Subcutaneous adipose tissue (tissue), 4 donors: ENCODE measurements around the gene CRYBB2. TPM values are rescaled to one million over a fixed set of nuclear protein-coding genes. Genes with fewer than 3 reads are reported as not detected.

Experiments
- CTCF ChIP-seq: fragments of 450-650 bp; IDR thresholded peaks from one replicate; pipeline ENCODE4 v1.5.1; 2016; ENCODE audit warnings: low read depth, mild to moderate bottlenecking, control low read depth, antibody characterized with exemption, moderate library complexity
- small RNA-seq: library from RNA; depleted of rRNA; stranded (forward); fragments of <200 nt; gene quantifications from one replicate; pipeline ENCODE3, GENCODE V24; 2016
- total RNA-seq, 4 donors: library from RNA; depleted of rRNA; stranded (reverse); fragments of >200 nt; gene quantifications; one replicate each; pipeline ENCODE4 v1.1.0, GENCODE V29; 2016

The CRYBB2 gene
- total RNA-seq, 4 donors from 2014 or later, result not detected

- TF ChIP-seq CTCF, result no peak
These were observed 9.4 kb downstream of the CRYBB2 start for GRCh38 chr22:25228822-25229221.

- TF ChIP-seq CTCF, result no peak
These were observed 12.9 kb downstream of the CRYBB2 start for GRCh38 chr22:25232301-25232700.

- TF ChIP-seq CTCF, result no peak
These were observed 16.3 kb downstream of the CRYBB2 start for GRCh38 chr22:25235547-25236290.

GRCh38 chr22:25236417-25236816, 17.0 kb downstream of the CRYBB2 start:
- TF ChIP-seq CTCF, result no peak

GRCh38 chr22:25237503-25237902, 18.1 kb downstream of the CRYBB2 start:
- no peak for TF ChIP-seq CTCF

Small RNA genes lying within 50 kb of the gene (small RNA-seq; reads per million reads assigned to genes)
- not detected for gene Z99916.2

Other genes starting within 250 kb of the CRYBB2 start
- not detected for gene CRYBB3, start 19.8 kb upstream of the CRYBB2 start, total RNA-seq